NCI-H69 (cell line): ENCODE measurements around the gene TNPO2.
"Not testable (repeated sequence)": the region's sequence is repeated elsewhere in the genome, so short reads cannot be mapped to it uniquely, and the experiment has no call there.

Experiments used
- DNase-seq: peaks from one replicate; lab custom pipeline; 2025; lab: John Stamatoyannopoulos, UW

TNPO2 gene

DNA sequence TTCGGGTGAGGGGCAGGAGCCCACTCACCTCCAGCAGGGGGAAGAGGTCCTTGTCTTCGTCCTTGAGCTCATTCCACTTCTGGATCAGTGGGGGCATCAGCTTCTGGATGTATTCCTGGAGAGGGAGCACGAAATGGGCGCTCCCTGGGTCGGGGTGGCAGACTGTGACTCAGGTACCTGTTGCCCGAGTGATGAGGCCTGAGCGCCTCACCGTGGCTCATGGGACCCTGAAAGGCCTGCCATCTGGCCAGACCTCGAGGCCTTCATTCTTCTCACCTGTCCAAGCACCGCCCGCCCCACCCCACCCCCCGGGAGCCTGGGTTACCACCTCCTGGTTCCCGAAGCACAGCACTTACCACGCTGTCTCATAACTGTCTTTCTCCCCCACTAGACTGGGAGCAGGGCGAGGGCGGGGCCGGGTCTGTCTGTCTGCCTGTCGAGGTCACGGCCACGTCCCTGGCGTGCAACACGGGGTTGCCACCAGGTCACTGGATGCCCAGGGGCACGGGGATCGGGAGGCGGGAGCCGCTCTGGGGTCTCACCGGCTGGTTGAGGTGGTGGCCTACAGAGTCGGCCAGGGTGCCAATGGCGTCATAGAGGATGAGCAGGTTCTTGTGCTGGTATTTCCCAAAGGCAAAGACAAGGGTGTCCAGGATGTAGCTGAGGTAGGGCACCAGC, 17.9 kb downstream of the TNPO2 start:
- no peak for DNase-seq

DNA sequence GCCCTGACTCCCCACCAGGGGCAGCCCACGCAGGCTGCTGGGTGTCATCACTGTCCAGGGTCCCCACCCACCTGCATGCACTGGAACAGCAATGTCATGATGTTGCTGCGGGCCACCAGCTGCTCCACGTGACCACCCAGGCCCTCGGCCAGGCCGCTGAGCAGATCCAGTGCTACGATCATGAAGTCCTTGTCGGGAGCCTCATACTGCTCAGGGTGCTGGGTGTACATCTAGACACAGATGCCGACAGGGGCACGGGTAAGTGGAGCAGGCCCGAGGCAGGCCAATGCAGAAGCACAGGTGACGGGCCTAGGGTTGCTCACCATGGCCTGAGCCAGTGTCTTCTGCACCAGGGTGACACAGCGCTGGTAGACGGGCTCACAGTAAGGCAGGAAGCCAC, 18.6 kb downstream of the TNPO2 start:
- DNase-seq, result no peak

DNA sequence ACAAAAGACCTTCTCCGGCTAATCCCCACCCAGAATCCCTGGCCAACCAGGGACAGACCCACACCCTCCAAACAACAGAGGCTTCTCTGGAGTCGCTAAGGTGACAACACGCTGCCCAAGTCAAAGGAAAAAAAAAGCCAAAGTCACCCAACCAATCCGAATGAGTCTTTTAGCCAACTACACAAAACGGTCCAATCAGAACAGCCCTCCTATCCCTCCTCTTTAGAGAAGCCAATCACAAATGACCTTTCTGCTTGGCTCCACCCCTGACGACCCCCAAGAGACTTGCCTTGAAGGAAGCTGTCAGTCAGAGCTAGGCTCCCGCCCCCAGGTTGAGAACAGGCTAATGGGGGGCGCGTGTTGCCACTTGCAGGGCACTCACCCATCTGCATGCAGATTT, 20.7 kb downstream of the TNPO2 start:
- DNase-seq, result peak; percentile 77

DNA sequence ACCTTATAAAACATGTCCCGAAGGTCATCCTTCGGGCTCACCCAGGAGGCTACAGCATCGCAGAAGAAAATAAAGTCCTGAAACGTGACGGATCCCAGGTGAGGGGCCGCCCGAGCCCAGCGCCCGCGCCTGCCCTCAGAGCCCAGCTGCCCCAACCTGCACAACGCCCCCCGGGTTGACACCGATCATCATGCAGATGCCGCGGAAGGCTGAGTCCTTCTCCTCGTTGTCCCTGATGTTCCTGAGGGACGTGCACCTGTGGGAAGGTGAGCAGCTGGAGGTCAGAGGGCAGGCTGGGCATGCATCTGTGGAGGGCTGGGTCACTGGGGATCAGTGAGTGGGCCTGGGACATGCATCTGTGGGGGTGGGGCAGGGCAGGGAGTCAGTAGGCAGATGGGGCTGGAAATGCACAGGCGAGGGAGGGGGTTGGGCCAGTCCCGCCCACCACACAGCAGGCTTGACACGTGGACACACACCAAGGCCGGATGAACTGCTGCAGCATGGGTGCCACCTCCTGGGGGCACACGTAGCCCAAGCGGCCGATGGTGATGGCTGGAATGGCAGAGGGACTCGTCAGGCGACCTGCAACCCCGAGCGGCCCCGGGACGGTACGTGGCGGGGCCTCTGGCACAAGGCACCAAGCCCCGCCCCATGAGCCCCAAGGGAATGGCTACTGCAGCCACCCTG, 22.0 kb downstream of the TNPO2 start:
- no peak for DNase-seq

DNA sequence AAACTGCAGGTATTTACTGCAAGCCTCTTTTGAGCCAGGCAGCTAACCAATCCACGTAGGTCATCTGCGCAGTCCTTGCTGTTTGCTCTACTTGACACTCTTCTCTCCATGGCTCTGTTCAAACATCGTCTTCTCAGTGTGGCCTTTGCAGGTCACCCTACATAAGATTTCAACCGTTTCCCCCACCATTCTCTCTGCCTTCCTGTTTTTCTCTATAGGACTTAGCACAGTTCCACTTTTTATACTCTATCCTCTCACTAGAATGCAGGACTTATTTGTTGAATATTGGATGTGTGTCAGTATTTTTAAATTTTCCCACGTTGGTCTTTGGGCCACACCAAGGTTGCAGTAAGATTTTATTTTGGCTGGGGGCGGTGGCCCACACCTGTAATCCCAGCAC, 25.6 kb downstream of the TNPO2 start:
- DNase-seq, result no peak

DNA sequence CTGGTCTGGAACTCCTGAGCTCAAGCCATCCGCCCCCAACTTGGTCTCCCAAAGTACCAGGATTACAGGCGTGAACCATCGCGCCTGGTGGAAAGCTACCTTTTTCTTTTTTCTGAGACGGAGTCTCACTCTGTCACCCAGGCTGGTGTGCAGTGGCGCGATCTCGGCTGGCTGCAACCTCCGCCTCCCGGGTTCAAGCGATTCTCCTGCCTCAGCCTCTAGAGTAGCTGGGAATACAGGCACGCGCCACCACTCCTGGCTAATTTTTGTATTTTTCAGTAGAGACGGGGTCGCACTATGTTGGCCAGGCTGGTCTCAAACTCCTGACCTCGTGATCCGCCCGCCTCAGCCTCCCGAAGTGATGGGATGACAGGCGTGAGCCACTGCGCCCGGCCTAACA, 26.3 kb downstream of the TNPO2 start:
- not testable (repeated sequence) for DNase-seq

DNA sequence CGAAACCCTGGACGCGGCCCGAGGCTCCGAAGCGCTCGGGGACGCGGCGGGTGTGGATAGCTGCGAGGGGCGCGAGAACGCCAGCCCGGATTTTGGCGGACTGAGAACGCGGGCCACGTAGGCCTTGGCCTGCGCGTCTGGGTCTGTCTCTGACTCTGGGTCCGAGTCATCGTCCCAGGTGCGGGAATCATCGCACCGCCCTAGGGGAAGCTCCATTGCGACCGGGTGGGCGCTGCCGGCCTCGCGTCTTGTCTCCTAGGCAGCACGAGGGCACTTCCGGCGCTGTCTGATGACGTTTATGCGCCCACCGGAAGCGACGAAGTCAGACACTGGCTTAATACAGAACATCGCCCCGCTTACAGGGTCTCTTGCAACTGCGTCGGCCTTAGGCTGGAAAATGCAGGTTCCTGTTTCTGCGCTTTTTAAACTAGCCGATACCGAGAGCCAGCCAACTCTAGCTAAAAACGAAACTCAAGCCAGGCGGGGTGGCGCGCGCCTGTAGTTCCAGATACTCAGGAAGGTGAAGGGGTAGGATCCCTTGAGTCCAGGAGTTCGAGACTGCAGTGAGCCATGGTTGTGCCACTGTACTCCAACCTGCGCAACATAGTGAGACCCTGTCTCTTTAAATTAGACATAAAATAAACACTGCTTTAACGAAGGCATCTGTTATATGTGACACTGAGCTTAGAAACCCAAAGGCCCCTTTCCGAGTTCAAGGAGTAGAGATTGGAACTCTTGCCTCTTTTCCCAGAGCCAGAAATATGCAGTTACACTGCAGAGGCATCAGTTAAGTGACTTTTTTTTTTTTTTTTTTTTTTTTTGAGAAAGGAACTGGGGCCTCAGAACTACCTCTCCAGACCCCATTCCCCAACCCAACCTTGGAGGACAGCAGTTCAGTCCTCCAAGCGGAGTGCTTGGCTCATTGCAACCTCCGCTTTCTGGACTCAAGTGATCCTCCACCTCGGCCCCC, 27.1 kb downstream of the TNPO2 start, which contains the start of gene FBXW9:
Gene FBXW9 (minus strand): TSS at position 266 of the 970 bp plus-strand sequence. CDS start 50 bp downstream, at position 216.
- peak; percentile 97 for DNase-seq

DNA sequence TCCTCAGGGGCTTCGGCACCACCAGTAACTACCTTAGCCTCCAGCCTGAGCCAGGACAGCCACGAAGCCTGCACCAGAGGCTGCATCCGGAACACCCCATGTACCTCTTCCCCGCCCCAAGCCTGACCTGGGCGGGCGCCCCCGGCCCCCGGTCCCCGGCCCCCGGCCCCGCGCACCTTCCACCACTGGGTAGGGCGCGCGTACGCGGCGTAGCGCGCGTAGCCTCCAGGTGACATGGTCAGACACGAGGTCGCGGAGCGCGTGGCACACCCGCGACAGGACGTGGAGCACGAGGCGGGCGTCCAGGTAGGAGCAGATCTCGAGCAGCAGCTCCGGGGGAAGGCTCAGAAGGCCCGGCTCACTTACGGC, 27.8 kb downstream of the TNPO2 start:
- peak; percentile 57 for DNase-seq

DNA sequence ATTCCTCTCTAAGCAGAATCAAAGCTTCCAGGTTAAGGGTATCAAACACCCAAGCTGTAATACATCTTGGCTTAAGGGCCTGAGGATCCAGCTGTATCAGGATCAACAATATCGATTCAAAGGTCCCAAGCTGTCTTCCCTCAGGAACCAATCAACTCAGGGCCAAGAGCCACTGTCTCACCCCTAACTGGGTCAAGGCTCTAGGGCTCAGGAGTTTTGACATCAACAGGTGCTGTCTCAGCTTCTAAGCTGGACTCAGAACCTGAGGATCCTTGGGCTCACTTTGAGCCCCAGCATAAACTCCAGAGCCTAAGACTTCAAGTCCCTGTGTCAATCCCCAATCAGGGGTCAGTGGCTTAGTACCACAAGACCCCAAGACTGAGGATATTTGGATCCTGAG, 28.2 kb downstream of the TNPO2 start:
- DNase-seq, result no peak

DNA sequence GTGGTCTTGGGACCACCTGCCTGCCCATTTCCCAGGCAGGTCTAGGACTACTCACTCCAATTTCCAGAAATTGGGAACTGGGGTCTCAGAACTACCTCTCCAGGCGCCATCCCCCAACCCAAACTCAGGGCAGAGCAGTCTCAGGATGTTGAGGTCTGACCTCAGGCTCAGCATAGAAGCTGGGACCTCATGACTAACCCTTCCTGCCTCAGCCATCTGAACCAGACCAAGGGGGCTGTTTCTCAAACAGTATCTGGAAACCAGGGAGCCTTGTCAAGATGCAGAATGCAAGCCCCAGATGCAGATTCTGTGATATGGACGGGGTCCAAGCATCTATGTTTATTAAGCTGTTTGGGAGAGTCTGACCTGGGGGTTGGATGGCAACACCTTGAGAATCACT, 28.6 kb downstream of the TNPO2 start:
- DNase-seq, result no peak

DNA sequence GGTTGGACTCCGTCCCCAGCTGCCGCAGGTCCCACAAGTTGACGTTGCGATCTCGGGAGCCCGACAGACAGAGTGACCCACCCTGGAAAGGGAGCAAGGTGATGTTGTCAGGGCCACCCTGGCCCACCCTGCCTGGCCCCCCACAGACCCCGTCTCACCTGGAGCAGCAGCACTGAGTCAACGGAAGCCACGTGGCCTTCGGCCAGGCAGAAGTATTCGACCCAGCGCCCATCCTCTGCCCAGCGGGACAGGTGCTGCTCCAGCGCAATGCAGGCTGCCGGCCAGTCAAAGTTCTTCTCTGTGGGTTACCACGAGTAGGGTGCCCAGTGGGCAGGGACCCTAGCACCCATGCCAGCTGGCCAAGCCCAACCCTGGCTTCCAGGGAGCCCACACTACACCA, 29.1 kb downstream of the TNPO2 start:
- no peak for DNase-seq

DNA sequence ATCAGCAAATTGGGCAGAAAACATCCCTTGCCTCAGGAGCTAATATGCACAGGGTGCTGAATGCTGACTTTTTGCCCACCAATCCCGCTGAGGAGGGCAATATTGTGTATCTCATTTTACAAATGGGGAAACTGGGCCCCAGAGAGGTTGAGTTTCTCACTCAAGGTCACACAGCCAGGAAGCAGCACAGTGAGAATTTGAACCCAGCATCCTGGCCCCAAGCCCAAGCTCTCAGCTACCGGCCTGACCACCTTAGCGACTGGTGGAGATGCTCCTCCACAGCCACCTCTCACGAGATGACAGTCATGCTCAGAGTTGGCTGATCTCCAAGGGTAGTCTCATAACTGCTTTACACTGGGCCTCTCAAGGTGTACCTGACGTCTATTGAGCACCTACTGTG, 30.8 kb downstream of the TNPO2 start:
- no peak for DNase-seq

DNA sequence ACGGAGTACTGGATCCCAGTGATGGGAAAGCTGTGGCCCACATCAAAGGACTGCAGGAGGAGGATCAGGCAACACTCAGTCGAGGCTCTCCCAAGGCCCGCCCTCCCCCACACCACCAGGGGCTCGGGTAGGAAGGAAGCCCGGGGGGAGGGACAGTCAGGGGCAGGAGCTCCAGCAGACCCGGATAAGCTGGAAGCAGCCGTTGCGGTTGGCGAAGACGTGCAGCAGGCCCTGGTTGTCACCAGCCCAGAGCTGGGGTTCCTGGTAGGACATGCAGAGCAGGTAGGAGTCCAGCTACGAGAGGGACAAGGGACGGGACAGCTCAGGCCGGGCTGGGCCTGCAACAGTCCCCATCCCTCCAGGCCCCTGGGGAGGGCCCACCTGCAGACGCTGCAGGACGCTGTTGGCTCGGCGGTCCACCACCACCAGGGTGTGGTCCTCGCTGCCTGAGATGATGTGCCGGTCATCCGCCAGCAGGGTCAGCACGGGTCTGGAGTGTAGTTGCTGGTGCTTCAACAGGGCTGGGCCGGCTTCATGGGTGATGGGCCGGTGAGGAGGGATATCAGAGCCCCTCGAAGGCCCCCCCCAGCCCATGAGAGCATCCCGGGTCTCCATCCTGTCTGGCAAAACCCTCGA, 34.0 kb downstream of the TNPO2 start:
- DNase-seq, result no peak

DNA sequence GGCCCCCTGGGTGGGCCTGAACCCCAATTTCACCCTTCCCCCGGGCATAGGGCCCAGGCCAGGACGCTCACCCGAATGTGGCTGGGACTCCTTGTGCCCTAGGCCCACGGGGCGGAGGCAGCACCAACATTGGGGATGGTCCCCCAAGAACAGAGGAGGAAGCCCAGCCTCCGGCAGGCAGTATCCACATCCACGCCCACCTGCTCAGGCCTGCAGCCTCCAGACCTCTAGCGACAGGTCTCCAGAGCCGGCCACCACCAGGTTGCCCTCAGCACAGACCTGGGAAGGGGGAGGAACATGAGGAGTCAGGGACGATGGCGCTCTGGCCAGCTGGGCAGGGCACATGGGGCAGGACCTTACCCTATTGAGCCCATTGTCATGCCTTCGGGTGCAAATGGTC, 34.7 kb downstream of the TNPO2 start:
- no peak for DNase-seq

DNA sequence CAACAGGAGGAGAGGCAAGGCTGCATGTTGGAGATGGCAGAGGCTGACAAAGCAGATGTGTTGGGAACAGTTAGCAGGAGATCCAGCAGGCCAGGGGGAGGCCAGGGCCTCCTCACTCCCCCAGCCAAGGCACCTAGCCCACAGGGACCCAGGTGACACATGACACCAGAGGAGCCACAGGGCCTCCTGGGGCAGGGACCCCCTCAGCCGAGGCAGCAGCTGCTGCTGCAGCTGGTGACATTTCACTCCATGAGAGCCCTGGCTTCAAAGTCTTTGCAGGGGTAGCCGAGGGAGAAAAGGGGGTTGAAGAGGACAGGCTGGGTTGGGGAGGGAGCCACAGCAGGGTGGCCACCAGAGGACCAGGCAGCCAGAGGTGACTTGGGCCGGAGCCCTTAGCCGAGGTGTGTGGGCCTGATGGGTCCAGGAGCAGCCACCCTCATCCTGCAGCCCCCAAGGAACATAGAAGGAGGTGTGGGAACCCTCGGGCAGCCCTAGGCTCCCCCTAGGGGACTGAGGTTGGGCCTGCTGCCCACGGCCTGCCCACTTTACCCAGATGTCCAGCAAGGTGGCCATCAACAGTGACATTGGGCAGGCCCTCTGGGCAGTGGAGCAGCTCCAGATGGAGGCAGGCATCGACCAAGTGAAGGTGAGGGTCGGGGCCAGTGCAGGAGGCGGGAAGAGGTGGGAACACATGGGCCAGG, 36.1 kb downstream of the TNPO2 start, which contains the start of gene GNG14:
Gene GNG14 (plus strand): TSS at position 503 of the 701 bp plus-strand sequence. CDS start 51 bp downstream, at position 554.
- DNase-seq, result no peak

DNA sequence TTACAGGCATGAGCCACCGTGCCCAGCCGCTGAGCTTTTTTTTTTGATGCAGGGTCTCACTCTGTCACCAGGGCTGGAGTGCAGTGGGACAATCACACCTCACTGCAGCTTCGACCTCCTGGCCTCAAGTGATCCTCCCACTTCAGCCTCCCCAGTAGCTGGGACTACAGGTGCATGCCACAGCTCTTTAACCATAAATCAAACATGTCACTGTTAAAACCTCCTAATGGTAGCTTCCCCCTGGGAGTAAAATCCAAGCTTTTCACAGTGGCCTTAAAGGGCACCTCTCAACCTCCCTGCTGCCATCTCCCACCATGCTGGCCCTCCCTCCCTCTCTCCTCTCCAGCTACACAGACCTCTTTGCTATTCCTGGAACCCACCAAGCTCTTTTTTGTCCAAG, 37.9 kb downstream of the TNPO2 start:
- DNase-seq, result no peak

DNA sequence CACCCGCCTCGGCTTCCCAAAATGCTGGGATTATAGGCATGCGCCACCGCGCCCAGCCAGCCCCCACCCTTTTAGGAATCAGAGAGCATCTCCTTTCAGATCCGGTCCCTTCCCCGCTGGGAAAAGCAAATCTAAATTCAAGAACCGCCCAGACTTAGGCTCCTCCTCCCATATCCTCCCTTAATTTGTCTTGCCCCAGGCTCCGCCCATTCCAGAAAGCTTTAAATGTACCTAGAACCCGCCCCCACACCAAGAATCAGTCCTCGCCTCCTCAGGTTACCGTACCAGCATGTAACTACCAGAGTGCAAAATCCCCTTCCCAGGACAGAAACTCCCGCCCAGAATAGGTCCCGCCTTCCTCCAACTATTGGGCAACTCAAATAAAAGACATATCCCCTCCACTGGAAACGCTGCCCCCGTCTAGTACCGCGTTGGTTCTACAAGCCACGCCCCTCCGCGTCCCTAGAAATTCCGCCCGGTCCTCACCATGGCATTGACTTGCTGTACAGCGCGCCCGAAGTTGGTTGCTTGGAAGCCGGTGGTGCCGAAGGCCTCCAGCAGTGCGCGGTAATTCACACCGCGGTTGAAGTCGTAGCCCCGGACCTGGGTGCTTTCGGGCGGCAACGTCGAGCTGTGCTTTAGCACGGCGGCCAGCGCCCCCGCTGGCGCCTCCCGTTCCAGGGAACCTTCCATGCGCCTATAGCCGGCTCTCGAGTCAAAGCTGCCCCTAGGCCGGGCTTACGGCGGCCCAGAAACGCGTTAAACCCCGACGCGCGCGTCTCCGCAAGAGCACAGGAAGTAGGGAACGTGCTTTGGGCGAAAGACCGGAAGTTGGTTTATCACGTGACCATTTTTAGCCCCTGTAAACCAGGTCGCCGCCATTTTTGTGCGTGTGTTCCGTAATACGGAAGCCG, 42.4 kb downstream of the TNPO2 start, which contains the start of gene DHPS:
Gene DHPS (minus strand): TSS at position 807 of the 914 bp plus-strand sequence. CDS start 114 bp downstream, at position 693.
- peak; percentile 99 for DNase-seq

DNA sequence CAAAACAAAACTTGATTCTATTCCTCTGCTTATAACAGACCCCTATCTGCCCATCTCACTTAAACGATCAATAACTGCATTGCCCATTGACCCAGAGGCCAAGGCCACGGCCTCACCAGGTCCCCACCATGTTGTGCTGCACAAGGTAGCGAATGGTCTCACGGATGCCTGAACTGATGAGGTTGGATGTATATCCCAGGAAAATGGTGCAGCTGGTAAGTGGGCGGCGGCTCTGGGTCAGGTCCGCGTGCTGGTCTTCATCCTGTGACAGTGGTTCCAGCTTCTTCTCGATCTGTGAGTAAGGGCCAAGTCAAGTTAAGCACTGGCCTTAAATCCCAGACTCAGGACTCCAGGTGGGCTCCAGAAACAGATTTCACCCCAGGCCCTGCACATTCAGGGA, 43.7 kb downstream of the TNPO2 start:
- DNase-seq, result no peak

DNA sequence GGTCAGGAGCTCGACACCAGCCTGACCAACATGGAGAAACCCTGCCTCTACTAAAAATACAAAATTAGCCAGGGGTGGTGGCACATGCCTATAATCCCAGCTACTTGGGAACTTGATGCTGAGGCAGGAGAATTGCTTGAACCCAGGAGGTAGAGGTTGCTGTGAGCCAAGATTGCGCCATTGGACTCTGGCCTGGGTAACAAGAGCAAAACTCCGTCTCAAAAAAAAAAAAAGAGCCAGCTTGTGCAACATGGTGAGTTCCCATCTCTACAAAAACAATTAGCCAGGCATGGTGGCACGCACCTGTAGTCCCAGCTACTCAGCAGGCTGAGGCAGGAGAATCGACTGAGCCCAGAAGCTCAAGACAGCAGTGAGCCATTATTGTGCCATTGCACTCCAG, 45.7 kb downstream of the TNPO2 start:
- DNase-seq, result not testable (repeated sequence)

DNA sequence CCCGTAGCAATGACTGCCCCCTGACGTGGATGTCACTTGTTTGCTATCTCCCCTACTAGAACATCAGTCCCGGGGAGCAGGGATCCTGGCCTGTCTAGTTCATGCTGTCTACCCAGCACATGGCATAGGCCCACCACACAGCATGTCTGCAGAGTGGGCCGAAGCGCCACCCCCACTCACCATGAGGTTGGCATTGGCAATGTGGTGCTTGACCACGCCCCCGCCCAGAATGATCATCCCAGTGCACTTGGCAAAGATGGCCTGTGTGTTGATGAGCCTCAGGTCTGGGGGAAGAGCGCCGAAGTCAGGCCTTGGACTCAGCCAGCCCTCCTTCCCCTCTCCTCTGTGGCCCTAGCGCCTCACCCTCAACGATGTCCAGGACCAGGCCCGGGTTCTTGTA, 46.8 kb downstream of the TNPO2 start:
- no peak for DNase-seq
